DMS53 (cell line): ENCODE results near the gene ATP6V1G3.
"Not testable (repeated sequence)": the region's sequence is repeated elsewhere in the genome, so short reads cannot be mapped to it uniquely, and the experiment has no call there.

Experiments used
- DNase-seq: peaks from one replicate; lab custom pipeline; 2025; lab: John Stamatoyannopoulos, UW

Gene ATP6V1G3

DNA sequence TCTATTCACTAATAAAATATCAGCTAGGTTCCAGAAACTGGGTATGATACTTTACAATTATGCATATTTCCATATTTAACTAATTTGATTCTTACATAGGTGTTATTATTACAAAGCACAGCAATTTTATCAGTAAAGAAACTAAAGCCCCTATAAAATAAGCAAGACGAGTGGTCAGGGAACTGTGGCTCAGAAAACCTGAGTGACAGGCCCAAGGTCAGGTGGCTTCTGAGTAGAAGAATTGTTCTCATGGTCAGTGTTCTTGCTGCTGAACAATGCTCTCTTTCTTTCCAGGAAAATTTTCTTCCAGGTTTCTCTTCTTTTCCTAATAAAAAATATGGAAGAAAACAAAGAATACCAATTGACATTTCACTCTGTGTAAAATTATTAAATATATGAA lies 2.2 kb upstream of the ATP6V1G3 start:
- no peak for DNase-seq

DNA sequence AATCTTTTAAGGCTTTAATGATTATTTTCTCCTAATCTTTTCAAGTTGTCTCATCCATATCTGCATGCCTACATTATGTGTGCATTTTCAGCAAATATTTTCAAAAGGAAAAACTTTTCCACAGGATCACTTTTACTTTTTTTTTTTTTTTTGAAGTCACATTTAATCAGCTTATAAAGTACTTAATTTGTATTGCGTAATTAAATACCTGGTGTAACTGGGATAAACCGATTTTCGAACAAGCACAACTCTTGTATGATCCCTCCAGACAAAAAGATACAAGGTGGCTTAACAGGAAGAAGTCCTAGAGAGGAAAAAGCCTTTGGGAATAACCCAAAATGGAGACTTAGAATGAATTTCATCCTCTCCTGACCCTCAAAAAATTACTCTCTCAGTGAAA lies 1.3 kb upstream of the ATP6V1G3 start:
- no peak for DNase-seq

DNA sequence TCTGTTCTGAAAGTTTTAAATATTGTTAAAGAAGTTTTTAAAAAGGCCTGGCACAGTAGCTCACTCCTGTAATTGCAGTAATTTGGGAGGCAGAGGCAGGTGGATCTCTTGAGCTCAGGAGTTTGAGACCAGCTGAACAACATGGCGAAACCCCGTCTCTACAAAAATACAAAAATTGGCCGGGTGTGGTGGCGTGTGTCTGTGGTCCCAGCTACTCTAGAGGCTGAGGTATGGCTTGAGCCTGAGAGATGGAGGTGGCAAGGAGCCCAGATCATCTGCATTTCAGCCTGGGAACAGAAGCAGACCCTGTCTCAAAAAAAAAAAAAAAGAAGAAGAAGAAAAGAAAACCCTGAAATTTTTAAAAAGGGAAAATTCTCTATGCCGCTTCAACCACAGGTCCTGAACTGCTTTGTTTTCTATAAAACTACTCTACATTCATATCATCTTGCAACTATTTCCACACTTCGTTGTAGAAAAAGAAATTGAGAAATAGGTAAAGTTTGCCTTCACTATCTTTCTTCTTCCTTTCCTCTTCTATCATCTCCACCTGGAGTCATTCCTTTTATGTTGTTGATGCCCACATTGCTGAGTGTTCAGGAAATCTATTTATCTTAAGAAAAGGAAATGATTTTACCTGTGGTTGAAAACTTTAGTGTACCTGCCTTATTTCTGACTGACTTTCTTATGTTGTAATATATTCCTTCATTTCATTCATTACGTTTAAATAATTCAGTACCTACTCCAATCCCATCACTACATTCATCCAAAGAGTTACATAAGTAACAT lies 1.7 kb downstream of the ATP6V1G3 start:
- DNase-seq: no peak

- no peak for DNase-seq
Measured at GRCh38 chr1:198535631-198536030, 4.8 kb downstream of the ATP6V1G3 start.

DNA sequence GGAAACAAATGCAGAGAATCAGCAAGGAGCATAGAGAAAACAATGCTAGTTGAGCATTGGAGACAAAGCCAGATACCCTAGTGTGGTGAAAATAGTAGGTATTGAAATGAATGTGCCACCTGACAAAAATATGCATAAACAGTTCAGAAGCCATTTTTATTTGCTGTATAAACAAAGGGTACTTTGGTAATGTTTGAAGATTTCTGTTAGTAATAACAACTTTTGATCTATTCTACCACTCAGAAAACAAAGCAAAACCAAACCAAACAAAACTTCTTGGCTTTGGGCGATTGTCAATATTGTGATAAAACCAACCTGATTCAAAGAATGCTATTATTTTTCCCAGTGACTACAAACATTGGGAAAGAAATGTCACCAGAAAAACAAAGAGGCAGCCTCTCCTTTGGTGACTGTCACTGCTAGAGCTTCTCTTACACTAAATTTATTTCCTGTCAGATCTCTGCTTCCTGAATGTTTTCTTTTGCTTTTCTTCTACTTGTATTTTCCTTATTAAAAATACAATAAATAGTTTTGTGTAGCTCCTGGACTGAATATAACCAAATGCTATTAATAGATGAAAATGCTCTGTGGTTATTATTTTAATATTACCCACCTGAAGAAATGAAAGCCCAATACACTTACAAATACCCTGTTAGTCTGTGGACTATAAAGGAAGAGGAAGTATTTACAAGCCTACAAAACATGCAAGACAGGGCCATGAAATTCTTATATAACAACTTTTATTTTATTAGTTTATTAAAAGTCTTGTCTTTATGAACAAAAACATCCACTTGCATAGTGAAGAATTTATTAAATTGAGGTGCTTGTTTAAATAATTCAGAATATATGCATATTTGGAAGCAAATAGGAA lies 5.7 kb downstream of the ATP6V1G3 start:
- DNase-seq: peak; percentile 78

DNA sequence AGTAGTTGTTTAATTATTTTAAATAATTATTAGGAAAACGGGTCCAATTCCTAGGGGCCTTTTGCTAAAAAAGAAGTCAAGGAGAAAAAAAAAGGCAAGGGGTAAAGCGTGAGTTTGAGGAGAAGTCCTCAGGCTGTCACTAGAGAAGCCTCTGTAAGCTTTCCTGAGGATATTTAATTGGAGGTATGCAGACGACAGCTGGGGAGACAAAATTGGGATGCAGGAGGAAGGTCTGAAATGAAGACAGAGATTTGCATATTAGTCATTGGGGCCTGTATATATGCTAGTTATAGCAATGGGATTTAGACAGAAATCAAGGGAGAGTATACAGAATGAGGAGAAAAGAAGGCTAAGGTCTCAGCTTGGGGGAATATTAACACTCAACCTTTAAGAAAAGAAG lies 8.6 kb downstream of the ATP6V1G3 start:
- no peak for DNase-seq

- DNase-seq: no peak
Measured at GRCh38 chr1:198530953-198531352, 9.5 kb downstream of the ATP6V1G3 start.

- DNase-seq: no peak
Measured at GRCh38 chr1:198529414-198529813, 11.1 kb downstream of the ATP6V1G3 start.

GRCh38 chr1:198528364-198528763 lies 12.1 kb downstream of the ATP6V1G3 start:
- no peak for DNase-seq

DNA sequence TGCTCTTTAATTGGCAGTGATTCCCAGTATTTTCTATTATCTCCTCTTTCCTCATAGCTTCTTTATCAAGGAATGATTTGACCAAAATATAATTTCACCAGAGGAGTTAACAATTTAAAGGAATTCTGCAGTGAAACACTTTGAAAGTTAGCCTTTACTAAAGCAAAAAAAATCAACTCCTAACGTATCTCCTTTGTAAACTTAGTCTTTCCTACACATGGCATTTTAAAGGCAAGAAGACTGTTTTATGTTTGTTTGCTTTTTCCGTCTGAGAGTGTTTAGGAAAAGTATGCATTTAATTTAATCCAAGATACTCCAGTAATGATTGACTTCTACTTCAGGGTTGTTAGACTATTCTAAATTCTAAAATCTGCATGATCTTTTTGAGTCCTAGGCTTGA lies 15.9 kb downstream of the ATP6V1G3 start:
- no peak for DNase-seq

GRCh38 chr1:198524127-198524526 lies 16.4 kb downstream of the ATP6V1G3 start:
- not testable (repeated sequence) for DNase-seq

DNA sequence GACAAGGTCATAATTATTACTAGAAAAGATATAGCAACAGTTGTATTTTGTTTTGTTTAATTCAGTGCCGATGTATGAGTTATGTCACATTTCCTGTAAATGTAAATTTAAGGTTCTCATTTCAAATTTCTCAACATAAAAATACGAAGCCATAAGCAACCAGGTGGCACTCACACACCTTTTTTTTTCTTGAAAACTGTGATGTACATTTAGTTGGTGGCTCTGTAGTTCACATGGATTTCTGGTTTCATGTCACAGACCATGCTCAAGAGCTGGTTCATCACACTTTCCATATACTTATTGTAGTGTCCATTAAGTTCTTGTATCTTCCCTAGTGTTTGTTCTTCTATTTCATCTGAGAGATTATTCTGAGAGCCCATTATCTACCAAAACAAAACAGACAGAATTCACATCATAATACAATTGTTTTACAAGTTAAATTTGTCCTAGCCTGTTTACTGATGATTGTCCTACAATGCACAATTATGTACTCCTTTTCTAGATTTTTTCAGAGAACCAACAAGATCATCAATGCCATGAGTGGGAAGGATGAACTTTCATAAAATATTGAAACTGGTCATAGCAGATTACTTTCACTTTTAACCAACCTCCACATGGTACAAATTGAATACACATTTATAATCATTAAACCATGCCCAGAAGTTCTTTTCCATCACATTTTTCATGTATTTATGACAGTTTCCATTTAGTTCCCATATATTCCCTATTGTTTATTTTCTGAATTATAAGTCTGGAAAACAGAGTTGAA lies 17.1 kb downstream of the ATP6V1G3 start:
- no peak for DNase-seq

DNA sequence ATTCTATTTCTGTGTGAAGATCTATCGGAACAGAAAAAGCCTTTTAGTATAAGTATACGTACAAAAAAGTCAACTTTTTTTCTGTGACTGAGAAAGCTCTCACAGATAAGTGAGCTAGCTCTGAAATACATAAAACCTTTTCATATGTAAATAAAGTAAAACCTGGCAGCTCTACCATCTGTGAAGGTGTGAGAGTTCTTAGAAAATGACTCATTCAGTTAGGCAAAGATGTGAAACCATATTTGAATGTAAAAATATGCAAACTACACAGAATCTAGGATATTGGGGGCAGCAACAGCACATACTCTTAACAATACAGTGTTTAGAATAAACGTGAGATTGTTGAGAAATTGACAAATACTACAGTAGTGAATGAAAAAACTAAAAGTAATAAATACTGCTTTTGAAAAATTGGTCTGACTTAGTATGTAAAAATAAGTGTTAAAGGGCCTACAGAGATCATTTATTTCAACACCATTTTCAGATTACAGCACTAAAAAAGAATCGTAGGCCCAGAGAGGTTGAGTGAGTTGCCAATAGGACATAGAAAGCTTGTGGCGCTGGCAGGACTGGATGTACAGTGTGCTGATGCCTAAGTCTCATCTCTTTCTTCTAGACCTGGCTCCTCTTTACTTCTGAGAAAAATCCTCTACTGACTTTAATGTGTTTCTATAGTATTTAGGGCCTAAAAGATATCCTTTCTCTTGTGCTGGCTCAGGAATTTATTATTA lies 19.8 kb downstream of the ATP6V1G3 start:
- DNase-seq: no peak

DNA sequence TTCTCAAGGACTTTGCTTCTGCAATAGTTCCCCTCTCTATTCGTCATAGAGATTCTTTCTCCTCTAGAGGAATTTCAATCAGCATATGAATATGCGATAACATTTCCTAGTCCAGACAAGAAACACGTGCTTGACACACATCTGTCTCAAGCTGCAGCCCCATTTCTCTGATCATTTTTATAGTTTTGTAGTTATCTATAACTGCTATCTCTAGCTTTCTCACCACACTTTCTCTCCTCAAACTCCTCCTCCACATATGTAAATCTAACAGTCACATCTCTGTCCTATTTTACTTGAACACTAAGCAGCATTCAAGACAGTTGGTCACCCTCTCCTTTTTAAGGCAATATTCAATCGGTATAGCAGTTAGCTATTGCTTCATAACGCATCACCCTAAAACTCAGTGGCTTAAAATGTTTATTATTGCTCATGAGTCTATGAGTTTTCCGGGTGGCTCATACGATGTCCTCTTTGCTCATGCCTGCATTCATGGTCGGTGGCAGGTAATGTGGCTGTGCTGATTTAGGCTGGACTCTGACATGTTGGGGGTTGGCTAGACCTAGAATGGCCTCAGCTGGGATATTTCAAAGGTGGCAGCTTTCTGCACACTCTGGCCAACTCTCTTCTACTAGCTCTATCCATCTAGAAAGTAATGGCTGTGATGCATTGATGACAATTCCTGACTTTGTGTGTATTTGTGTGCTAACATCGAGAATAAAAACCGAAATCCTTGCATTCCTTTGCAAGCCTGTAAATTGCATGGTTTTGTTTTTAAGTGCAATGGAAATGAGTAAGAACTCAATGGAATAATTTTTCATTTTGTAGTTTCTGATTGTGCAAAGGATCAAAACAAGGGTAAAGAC lies 20.6 kb downstream of the ATP6V1G3 start:
- DNase-seq: no peak

DNA sequence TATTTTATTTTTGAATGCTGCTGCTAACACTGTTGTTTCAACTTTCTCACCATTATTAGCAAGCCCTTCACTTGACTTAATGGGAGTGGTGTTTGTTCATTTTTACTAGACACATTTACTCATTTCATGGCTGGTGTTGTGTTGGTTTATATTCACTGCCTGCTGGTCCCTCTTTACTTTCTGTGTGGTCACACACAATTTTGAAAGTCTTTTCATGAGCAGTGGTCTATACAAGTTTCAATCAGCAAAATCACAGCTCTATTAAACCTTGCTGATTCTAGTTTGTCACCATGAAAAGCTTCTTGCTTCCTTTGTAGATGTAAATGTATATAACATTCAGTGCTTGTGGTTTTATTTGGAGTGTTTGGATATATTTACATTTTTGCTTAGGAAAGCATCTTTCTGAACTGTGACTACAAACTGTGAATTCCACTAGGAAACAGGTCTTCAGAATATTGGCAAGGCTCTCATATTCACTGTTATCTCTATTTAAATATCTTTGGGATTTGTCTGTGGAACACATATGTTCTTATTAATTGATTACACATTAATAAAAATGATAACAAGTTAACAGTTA lies 22.8 kb downstream of the ATP6V1G3 start:
- DNase-seq: no peak

DNA sequence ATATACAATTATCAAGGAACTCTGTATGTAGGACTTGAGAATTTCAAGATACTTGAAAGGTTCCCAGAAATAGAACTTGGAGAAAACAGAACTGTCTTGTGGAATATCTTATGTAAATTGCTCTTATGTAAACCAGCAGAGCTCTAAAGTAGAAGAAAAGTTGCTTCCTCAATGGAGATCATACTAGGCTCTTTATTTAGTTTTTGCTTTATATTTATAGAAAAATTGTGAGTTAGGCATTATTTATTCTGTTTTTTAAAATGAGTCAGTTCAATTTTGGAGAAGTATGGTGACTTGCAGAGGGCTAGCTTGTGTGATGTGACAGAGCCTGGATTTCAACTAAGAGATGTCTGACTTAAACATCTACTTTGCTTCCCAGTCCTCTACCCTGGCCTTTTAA lies 40.4 kb downstream of the ATP6V1G3 start:
- DNase-seq: no peak

GRCh38 chr1:198499588-198499987 lies 40.9 kb downstream of the ATP6V1G3 start:
- no peak for DNase-seq

- DNase-seq: no peak
Measured at GRCh38 chr1:198498881-198499280, 41.6 kb downstream of the ATP6V1G3 start.

DNA sequence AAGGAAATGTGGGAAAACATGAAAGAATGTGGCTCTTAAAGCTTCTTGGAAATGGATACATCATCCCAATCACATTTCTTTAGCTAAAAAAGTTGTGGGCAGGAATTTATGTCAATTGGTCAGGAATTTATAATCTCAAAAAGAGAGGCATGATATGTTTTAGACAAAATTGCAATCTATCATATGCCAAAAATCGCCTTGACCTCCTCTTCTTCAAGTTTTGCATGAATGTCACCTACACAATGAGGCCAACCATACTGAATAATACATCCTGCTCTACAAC lies 42.4 kb downstream of the ATP6V1G3 start:
- DNase-seq: no peak

DNA sequence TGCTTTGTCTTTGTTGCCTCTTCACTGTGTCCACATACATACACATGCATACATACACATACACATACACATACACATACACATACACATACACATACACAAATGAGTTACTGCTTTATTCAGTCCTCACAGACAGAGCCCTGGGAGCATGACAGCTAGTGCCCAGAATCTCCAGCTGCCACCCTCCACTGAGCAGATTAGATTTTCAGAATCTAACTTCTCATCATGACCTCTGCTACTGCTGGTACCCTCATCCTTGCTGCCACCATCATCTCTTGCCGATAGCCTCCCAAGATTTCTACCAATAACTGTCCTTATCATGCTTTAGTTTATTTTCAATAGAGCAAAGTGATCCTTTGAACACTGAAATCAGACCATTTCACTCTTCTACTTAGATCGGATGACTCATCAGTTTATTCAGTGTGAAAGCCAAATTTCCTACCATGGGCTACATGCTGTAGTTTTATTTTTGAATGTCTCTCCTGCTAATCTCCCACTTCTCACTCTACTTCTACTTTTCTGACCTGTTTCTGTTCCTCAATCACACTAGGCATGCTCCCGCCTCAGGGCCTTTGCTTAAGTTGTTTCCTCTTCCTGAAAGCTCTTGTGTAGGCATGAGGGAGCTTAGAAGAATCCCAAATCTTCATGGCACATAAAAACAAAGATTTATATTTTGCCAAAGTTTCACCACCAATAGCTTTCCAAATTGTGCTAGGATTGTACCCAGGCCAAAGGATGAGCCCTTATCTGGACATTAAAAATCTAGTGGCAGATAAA lies 43.0 kb downstream of the ATP6V1G3 start:
- DNase-seq: peak; percentile 14
